WTC11 (cell line): ENCODE measurements around the gene NSF.

Source experiments
- ATF1 ChIP-seq: sonication (generic); formaldehyde crosslinking; IDR thresholded peaks from 2 replicates; pipeline ENCODE4 v1.8.1; 2023; ENCODE audit warnings: mild to moderate bottlenecking, moderate library complexity, missing genetic modification reagents
- CDX4 ChIP-seq: fragments of 250-450 bp; sonication (Bioruptor Pico); IDR thresholded peaks from 2 replicates; pipeline ENCODE4 v1.9.0; 2021; ENCODE audit warnings: moderate library complexity, mild to moderate bottlenecking, inconsistent platforms, borderline replicate concordance
- CREM ChIP-seq: sonication (generic); formaldehyde crosslinking; IDR thresholded peaks from 2 replicates; pipeline ENCODE4 v1.8.1; 2022; ENCODE audit warnings: mild to moderate bottlenecking, missing genetic modification reagents, moderate library complexity
- CTCF ChIP-seq: fragments of 200-600 bp; IDR thresholded peaks from 2 replicates; pipeline ENCODE4 v1.8.0; 2022; ENCODE audit warnings: antibody characterized with exemption
- MAX ChIP-seq: sonication (generic); formaldehyde crosslinking; IDR thresholded peaks from 2 replicates; pipeline ENCODE4 v1.8.0; 2022; ENCODE audit warnings: mild to moderate bottlenecking, missing genetic modification reagents
- NFYB ChIP-seq: sonication (generic); formaldehyde crosslinking; conservative IDR thresholded peaks from 2 replicates; pipeline ENCODE4 v1.8.0; 2022; ENCODE audit warnings: low read depth, missing genetic modification reagents
- SMAD3 ChIP-seq: sonication (generic); formaldehyde crosslinking; IDR thresholded peaks from 2 replicates; pipeline ENCODE4 v1.8.0; 2022; ENCODE audit warnings: missing genetic modification reagents, mild to moderate bottlenecking, borderline replicate concordance
- ZNF317 ChIP-seq: sonication (generic); formaldehyde crosslinking; IDR thresholded peaks from 2 replicates; pipeline ENCODE4 v1.8.1; 2023; ENCODE audit warnings: low read depth, mild to moderate bottlenecking, moderate library complexity, missing genetic modification reagents, borderline replicate concordance
- TF ChIP-seq, protein P1 (sequence below): sonication (generic); formaldehyde crosslinking; IDR thresholded peaks from 2 replicates; pipeline ENCODE4 v1.8.1; 2023; ENCODE audit warnings: mild to moderate bottlenecking, missing genetic modification reagents, moderate library complexity

DNA sequence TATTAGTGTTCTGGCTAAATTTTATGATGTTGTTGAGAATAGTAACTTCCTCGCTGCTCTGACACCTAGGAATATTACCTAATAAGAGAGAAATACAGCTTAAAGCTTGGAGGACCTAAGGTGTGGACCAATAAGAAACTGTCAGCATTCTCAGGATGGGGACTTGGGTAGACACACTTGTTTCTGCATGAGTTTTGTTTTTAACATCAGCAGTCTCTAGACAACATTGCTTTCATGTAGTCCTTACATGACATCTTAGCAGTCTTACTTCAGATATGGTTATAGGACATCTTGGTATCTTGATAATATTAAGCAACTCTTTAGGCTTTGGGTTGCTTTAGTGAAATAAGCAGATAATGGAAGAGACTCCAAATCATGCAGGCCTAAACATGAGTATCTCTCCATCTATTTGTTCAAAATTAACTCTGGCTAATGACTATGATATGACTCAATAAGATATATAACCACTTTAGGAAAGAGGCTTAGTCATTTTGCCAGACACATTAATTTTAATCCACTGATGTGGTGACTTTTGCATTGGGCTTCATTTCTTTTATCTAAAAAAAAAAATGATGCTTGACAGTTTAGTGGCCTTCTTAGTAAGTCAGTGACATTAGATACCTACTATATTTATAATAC is 143.5 kb downstream of the NSF start:
- TF ChIP-seq CTCF (no peak), SMAD3 (CRISPR knock-in tag) (no peak), ATF1 (CRISPR knock-in tag) (no peak), CDX4 (CRISPR knock-in tag) (no peak), NFYB (no peak), MAX (no peak), ZNF317 (CRISPR knock-in tag) (no peak), CREM (CRISPR knock-in tag) (no peak)
- TF ChIP-seq, protein P1, sequence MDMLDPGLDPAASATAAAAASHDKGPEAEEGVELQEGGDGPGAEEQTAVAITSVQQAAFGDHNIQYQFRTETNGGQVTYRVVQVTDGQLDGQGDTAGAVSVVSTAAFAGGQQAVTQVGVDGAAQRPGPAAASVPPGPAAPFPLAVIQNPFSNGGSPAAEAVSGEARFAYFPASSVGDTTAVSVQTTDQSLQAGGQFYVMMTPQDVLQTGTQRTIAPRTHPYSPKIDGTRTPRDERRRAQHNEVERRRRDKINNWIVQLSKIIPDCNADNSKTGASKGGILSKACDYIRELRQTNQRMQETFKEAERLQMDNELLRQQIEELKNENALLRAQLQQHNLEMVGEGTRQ (CRISPR knock-in tag): no peak
